ENCODE results near the gene CSRNP2. TPM values are rescaled to one million over a fixed set of nuclear protein-coding genes. Genes with fewer than 3 reads are reported as not detected.

CSRNP2 gene
- total RNA-seq = 10 to 100 TPM; 20.3 to 29.6 (median 23.5) TPM

GRCh38 chr12:51083126-51083833 is at the start of gene CSRNP2:
Gene CSRNP2, minus strand, starts transcription at chr12:51083596. Its CDS starts 7,035 bp downstream, at chr12:51076561.
- TF ChIP-seq POLR2A (IDR thresholded peaks at IDR 0.05) (peak; percentile 92 to 99 (median 98)), EP300 (IDR thresholded peaks at IDR 0.05) (peak in 1 of 4 donors; percentile 66), CTCF (IDR thresholded peaks at IDR 0.05) (peak in 3 of 6 experiments; percentile 20 to 30 (median 29)), POLR2AphosphoS5 (IDR thresholded peaks at IDR 0.05) (peak; percentile 96 to 100)
- Histone ChIP-seq H3K4me1 (peaks cover 12 to 25% (median 17%) of the 10 kb centered on the region in 4 donors), H3K4me3 (peak within 1 kb of the TSS; percentile 78 to 85 (median 82)), H3K27me3 (no peaks in the 10 kb centered on the region), H3K9me3 (no peaks in the 10 kb centered on the region), H3K36me3 (no peaks in the 10 kb centered on the region), H3K27ac (peak within 1 kb of the TSS; percentile 91 to 97 (median 93))
- peak; percentile 100 for ATAC-seq (ENCODE audit: low FRiP score in 2 of 2)
- WGBS, 2 donors = 1% methylated on average over 22 to 39 of the region's 74 CpGs
- DNase-seq = peak; percentile 98 to 99

GRCh38 chr12:51132693-51133092 is 49.3 kb upstream of the CSRNP2 start:
- H3K27me3 ChIP-seq = no peaks in the 10 kb centered on the region
- peaks cover 0 to 12% (median 0%) of the 10 kb centered on the region in 4 donors for H3K36me3 ChIP-seq
- no peaks in the 10 kb centered on the region for H3K4me1 ChIP-seq
- H3K4me3 ChIP-seq = no peak overlapping the region
- TF ChIP-seq POLR2A (IDR thresholded peaks at IDR 0.05) (no peak), EP300 (IDR thresholded peaks at IDR 0.05) (no peak), CTCF (IDR thresholded peaks at IDR 0.05) (no peak), POLR2AphosphoS5 (IDR thresholded peaks at IDR 0.05) (no peak)
- H3K9me3 ChIP-seq = no peaks in the 10 kb centered on the region
- H3K27ac ChIP-seq = no peak overlapping the region
- DNase-seq = no peak
- ATAC-seq (ENCODE audit: low FRiP score in 2 of 2) = no peak
- WGBS, 2 donors = 75 to 82% methylated on average over 5 of the region's 5 CpGs

GRCh38 chr12:51131745-51132521 is 48.5 kb upstream of the CSRNP2 start:
- H3K4me3 ChIP-seq = no peak overlapping the region
- ATAC-seq (ENCODE audit: low FRiP score in 2 of 2) (no peak), DNase-seq (no peak)
- H3K27ac ChIP-seq = no peak overlapping the region
- no peak for TF ChIP-seq POLR2A (IDR thresholded peaks at IDR 0.05)
- no peak for TF ChIP-seq EP300 (IDR thresholded peaks at IDR 0.05)
- TF ChIP-seq CTCF (IDR thresholded peaks at IDR 0.05) = no peak
- no peak for TF ChIP-seq POLR2AphosphoS5 (IDR thresholded peaks at IDR 0.05)
- H3K36me3 ChIP-seq = peaks cover 0 to 11% (median 0%) of the 10 kb centered on the region in 4 donors
- no peaks in the 10 kb centered on the region for H3K9me3 ChIP-seq
- no peaks in the 10 kb centered on the region for H3K4me1 ChIP-seq
- H3K27me3 ChIP-seq = no peaks in the 10 kb centered on the region
- WGBS, 2 donors = 85 to 93% methylated on average over 5 of the region's 5 CpGs

GRCh38 chr12:51128919-51129318 is 45.5 kb upstream of the CSRNP2 start:
- TF ChIP-seq POLR2A (IDR thresholded peaks at IDR 0.05) = no peak
- no peak for TF ChIP-seq POLR2AphosphoS5 (IDR thresholded peaks at IDR 0.05)
- TF ChIP-seq CTCF (IDR thresholded peaks at IDR 0.05) = no peak
- TF ChIP-seq EP300 (IDR thresholded peaks at IDR 0.05) = no peak
- Histone ChIP-seq H3K36me3 (peaks cover 5 to 15% (median 8%) of the 10 kb centered on the region in 4 donors), H3K27me3 (no peaks in the 10 kb centered on the region), H3K9me3 (no peaks in the 10 kb centered on the region), H3K4me1 (no peaks in the 10 kb centered on the region), H3K27ac (no peak overlapping the region), H3K4me3 (no peak overlapping the region)
- 83 to 88% methylated on average over 3 of the region's 3 CpGs for WGBS, 2 donors
- no peak for ATAC-seq (ENCODE audit: low FRiP score in 2 of 2)
- no peak for DNase-seq
